Upper lobe of left lung (tissue), 4 donors: Measurements from ENCODE around the gene SND1.

Experiments used
- CTCF ChIP-seq, 6 experiments: fragments of 450-650 bp in 4 of 6; fragments of 200-600 bp in 2 of 6; sonication (generic) in 2 of 6; IDR thresholded peaks; one replicate each; pipeline ENCODE4 v1.5.1; 2016 to 2019; ENCODE audit warnings: antibody characterized with exemption in 6 of 6
- EP300 ChIP-seq, 4 donors: sonication (generic); formaldehyde crosslinking; IDR thresholded peaks; one replicate each; pipeline ENCODE4 v1.5.1; 2017; ENCODE audit warnings: antibody characterized with exemption in 4 of 4, control low read depth in 2 of 4

GRCh38 chr7:127946847-127947246 is 294.9 kb downstream of the SND1 start:
- TF ChIP-seq EP300 (IDR thresholded peaks at IDR 0.05) (no peak), CTCF (IDR thresholded peaks at IDR 0.05) (no peak)
